HG02840 (cell line): ENCODE data around the gene TNFAIP8.
A peak's percentile ranks its signal among the peaks of the same experiment; 100 is the strongest.

Experiments used
- ATAC-seq: cut with Tn5 transposase; IDR thresholded peaks from one replicate; pipeline ENCODE4 v1.9.1; 2021; ENCODE audit warnings: mild to moderate bottlenecking, moderate library complexity, moderate number of reproducible peaks; ENCODE audit not compliant: unreplicated experiment, low FRiP score

TNFAIP8 gene

DNA sequence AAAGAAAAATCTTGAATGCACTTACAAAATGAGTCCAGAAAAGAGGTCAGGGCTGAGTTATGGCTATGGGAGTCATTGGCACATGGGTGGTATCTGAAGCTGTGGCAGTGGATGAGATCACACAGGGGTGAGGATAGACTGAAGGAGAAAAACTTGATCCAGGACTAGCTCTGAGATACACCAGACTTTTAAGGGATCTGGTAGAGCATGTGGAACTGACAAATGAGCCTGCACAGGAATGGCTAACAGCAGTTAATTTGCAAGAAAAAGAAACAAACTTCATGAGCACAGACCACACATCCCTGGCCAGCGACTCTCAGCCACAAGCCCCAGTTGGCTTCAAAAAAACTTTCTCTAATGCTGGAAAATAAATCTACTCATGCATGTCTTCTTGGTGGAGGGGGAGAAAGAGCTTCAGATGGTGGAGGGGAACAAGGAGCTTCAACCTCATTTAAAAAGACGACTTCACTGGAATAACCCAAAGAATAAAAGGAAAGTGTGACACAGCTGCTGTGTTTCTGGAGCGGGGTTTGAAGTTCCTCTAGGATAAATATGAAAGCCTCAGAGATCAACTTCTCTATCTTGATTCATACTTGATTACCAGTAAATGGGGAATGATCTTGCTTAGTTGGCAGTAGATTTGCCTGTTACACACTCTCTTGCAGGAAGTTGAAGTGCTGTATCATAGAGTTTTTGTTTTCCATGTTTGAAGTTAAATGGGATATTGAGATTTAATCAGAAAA lies 33.6 kb downstream of the TNFAIP8 start:
- no peak for ATAC-seq

DNA sequence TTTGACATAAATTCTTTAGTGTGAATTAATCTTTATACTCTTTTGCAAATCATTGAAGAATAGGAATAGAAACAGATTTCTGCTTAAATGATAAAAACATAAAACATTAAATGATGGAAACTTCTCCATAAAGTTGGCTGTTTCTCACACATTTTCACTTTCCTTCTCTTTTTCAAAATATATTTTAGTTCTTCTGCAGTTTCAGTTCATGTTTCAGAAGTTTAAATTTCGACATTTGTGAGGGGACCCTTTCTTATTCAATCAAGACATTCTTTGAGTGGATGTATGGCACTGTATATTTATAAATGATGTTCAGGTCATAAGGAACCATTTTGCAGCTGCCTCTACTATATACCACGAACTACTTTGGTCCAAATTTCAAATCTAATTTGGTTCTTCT lies 34.6 kb downstream of the TNFAIP8 start:
- no peak for ATAC-seq

DNA sequence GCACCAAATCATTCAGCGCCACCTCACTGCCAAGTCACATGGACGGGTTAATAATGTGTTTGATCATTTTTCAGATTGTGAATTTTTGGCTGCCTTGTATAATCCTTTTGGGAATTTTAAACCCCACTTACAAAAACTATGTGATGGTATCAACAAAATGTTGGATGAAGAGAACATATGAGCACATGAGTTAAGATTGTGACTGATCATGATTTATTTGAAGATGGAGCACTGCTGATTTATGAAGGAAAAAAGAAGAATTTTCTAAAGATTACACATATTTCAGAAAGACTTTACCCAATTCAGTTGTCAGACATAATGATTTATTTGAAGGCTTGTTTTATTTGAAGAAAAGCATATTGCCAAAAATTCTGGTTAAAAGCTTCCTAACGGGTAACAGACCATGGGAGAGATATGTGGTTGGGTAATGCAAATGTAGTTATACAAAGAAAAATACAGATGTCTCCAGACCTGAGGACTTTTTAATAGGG lies 37.4 kb downstream of the TNFAIP8 start:
- no peak for ATAC-seq

DNA sequence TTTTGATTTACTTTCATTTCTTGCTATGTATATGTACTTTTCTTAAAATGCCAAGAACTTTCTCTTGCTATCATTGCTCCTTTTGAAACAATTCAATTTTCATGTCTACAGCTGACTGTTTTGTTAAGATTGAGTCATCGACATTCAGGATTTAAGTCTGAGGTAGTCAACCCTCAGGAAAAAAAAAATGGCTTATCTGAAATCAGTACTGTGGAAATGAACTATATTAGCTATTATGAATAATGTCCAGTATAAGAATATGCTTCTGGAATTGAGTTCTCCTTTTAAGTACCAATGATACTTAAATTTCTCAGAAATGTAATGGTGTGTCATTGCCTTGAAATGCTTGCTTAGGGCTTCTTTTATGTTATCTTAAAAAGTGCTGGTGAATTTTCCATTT lies 37.9 kb downstream of the TNFAIP8 start:
- ATAC-seq = no peak

DNA sequence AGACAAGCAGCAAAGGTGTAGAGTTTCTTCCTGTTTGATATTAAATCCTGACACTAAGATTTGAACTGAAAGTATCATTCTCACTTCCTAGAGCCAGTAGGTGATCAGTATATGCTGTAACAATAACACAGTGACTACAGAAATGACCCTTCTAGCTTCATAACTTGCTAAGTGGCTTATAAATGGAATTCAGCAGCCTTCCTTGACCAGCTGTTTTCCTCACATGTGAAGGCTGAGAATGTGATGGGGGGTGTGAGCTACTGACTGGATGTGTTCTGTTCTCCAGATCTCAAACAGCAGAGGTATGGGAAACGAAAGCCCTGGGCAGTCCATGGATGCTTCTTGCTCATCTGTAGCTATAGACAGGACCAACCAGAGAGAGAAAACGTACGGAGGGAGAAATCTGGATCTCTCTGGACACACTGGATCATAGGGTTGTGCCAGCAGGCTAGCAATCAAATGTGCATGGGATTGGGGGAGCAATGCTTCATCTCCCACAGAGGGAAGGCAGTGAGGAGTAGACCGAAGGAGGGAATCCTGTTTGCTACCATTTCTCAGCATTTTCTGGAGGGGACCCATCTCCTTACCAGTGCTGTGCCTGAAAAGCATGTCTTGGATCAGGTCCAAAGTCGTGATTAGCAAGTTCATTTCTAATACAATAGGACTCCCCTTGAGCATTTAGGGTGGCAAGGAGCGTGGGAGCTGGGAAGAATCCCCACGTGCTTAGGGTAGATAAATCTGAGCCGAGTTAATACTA lies 39.4 kb downstream of the TNFAIP8 start:
- peak; percentile 47 for ATAC-seq

DNA sequence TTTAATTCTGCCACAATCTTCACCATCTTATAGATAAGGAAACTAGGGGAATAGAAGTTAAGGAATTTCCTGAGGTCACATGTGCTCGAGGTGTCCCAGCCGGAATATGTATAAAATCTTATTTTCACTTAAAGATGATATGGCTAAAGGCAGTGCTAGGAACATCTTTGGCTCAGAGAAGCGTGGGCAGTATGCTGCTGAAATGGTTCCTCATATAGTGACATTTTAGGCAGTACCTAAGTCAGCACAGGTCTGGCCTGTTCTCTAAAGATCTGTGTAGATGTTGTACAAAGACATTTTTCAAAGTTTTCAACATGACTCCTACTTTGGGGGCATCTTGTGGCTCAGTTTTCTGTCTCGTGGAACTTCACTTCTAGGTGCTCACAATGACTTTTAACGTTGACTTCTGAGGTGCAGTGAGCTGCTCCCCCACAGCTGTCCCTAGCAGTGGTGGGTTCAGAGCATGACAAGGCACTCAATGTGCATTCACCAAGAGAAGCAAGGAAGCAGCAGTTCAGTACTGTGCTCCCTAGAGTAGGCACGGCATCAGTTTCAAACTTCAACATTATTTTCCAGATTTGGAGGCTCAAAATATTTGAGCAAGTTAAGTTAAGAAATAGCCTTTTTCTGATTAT lies 40.3 kb downstream of the TNFAIP8 start:
- no peak for ATAC-seq

DNA sequence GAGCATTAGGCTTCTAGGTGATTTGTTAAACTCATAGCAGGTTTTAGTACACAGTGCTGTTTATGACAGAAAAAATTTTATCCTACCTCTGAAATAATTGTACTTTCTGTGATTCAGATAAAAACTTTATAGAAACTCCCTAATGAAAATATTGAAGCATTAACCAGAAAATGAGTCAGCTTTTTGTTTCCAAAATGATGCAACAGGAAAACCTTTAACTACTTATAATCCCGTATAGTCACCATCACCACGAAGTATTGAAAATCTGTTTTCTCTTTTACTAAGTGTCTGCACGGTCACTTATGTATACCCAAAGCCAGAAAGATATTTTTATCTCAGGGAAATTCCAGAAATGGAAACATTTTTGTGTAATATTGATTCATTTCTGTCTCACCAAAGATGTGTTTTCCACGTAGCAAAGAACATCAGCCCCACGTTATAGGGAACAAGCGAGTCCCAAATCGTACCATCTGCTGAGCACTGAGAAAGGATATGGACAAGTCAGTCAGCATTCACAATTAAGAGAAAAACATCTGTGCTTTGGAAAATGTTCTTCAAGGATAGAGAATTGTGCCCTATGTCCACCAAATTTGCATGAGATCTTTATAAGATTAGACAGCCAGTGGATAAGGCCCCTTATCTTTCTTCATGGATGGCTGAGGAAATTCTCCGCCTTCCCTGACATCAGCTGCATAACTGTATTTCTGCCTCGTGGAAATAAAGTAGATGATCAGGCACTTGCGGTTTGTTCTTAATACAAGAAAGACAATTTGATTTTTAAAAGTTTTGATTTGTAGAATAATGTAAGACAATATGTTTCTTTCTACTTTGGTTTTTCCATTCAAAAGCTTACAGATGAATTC lies 41.9 kb downstream of the TNFAIP8 start:
- peak; percentile 69 for ATAC-seq

DNA sequence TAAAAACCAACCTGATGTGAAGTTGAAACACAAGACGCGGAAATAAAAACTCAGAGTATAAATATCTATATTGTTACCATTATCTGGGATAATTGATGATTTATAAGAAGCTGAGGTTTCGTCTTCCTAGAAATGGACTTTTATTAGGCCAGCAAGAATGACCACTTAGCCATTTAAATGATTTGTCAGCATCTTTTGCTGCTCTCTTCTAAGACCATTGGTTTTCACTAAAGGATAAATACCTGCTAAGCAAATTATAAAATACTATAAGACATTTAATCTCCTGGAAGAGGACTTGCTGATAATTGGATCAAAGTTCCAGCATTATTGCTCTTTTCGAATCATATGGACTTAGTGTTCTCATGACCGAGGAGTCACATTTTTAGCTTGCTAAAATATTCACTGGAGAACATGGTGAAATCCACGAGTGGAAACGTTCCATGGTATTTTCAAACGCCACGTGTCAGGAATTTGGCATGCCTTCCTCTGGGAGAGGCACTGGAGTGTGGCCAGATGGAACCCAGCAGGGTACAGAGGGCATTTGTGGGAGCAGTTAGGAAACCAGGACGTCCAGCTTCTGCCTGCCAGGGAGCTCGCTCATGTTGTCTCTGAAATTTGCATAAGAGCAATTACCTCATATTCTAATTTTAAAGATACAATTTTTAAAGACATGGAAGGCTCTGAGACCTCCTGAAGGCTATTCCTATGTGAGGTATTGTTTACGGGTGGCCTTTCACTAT lies 43.1 kb downstream of the TNFAIP8 start:
- no peak for ATAC-seq

DNA sequence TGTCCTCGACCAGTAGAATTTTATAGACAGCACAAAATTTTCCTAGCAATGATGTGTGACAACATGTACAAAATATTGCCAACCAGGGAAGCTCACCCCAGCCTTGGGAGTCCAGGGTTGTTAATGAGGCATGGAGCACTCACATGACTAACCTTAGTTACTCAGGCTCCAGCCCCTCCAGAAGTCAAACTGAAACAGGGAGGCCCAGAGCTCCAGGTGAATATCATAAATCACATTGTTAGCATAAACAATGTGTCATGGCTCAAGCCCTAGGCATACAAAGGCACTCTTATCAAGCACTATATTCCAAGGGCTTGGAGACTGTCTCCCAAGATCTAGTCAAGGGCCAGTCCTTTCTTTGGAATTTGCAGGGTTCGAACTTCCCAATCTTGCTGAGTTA lies 44.4 kb downstream of the TNFAIP8 start:
- no peak for ATAC-seq

DNA sequence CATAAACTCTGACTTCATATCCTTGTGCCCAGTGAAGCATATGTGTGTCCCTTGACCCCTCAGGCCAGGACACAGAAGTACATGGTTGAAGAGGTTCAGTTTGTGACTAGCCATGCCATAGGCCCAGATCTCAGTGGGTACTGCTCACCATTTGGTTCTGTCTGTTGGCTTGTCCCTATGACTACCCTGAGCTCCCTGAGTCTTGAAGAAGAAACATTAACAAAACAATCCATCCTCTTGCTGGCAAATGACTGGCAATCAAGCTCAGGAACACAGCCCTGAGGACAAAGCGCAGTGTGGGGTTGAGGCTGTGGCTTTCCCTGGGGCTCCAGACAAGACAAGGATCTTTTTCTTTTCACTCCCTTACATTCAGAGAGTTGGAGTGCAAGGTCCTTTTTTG lies 46.3 kb downstream of the TNFAIP8 start:
- no peak for ATAC-seq

DNA sequence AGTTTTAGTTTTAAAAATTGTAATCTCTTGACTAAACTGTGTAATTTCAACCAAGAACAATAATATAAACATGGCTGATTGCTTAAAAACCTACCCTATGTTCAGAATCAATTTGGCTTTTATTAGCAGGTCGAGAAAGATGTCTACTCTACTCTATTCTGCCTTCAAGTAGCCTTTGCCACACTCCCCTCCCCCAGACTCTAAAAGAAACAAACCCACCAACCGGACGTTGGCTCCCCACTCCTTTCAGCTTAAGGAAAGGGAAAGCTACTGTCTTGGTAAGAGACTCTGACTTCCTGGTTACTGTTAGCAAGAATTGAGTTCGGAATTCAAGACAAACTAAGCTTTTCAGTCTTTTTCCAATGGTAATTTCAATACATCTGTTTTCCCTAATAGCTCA lies 46.7 kb downstream of the TNFAIP8 start:
- ATAC-seq = no peak

DNA sequence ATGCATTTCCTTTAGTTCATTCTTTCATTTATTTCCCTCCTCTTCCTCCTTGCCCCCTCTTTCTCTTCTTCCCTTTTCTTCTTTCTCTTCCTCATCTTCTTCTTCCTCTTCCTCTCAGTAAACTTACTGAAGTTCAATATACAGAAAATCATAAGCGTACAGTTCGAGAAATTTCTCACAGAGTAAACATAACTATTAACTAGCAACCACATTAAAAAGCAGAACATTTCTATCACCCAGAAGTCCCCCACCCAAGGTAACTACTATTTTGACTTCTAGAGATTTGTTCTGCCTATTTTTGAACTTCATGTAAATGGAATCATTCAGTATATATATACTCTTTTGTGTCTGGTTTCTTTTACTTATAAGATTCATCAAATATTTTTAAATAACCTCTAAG lies 48.2 kb downstream of the TNFAIP8 start:
- no peak for ATAC-seq

DNA sequence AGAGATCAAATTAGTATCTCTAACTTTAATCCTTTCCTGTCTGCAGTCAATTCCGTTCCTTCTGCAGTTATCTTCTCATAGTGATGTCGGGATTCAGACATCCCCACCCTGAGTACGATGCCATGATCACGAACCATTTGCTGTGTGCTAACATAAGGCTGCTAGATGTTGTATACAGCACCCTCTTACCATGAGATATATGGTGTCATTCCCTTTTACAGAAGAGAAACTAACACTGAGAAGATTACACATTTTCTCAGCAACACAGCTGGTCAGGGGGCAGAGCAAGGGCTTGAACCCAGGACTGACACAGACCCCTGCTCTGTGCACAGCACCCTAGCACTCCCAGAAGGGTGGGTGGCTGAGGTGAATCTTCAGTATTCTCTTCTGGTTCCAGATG lies 49.6 kb downstream of the TNFAIP8 start:
- ATAC-seq = no peak

DNA sequence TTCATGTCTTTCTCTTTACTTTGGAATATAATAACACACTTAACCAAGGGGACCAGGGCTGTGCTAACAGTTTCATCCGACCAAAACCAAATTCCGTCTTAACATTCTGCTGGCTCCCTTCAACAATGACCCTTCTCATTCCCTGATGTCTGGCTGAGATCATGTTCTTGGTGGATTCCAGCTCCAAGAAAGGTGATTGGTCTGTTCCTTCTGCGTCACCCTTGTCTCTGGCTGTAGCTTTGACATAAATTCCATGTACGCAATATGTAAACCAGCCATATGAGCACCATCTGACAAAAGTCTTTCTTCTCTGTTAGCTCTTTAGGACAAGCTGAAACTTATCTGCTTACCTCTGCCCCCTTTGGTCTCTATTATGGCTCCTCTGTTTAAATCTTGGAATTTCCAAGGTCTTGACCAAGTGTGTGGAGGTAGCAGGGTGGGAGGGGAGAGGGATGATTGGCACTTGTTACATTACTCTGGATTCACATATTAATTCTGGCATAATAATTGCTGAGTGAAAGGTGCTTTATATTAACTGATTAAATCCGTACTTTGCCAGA lies 50.8 kb downstream of the TNFAIP8 start:
- no peak for ATAC-seq

DNA sequence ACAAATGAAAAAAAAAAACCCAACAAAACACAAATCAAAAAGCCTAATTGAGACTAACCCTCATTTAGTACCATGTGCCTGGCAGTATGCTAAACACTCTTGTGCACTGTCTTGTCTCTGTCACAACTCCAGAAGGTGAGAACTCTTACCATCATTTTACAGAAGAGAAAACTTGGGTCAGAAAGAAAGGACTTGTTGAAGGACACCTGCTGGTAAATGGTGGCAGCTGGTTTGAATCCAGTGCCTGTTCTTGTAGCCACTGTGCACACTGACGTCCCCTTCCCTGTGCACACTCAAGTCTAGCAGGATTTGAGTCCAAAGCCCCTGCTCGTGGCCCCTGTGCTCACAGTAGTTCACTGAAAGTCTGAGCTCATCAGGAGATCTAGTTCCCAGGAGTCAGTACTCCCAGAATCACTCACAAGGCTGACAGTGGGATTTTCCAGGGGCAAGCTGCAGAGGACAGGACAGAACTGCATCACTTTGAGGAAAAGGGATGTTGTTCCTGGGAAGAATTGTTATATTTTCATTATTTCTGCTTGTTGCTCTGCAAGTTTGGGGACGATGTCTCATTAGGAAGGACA lies 53.5 kb downstream of the TNFAIP8 start:
- no peak for ATAC-seq

DNA sequence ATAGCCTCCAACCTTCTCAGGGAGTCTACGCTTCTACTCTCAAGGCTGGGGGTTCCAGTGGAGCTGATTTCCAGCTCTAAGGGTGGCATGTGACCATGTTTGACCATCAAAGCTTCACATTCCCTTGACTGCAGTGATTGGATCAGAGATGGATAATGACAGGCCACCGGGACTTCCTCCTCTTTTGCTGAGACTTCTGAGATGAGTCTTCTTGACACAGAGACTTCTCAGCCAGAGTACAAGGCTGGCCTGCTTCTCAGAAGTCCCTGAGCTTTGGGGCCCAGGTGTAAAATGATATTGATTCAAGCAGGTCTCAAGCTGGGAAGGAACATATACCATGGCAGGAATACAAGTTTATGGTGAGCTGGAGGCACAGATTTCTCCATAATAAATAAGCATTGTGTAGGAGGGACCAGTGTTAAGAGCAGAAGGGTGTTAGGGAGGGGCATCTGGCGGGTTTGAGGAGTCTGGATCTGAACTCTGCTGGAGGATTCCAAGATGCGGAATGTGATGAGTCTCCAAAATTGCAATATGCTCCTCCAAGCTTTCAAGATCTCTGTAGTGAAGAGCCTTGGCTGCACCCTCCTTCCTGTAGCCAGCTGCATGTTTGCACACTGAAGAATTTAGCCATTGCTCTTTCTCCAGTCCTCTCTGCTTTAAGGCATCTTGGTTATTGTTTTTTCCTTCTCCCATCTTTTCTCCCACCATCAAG lies 54.8 kb downstream of the TNFAIP8 start:
- no peak for ATAC-seq

DNA sequence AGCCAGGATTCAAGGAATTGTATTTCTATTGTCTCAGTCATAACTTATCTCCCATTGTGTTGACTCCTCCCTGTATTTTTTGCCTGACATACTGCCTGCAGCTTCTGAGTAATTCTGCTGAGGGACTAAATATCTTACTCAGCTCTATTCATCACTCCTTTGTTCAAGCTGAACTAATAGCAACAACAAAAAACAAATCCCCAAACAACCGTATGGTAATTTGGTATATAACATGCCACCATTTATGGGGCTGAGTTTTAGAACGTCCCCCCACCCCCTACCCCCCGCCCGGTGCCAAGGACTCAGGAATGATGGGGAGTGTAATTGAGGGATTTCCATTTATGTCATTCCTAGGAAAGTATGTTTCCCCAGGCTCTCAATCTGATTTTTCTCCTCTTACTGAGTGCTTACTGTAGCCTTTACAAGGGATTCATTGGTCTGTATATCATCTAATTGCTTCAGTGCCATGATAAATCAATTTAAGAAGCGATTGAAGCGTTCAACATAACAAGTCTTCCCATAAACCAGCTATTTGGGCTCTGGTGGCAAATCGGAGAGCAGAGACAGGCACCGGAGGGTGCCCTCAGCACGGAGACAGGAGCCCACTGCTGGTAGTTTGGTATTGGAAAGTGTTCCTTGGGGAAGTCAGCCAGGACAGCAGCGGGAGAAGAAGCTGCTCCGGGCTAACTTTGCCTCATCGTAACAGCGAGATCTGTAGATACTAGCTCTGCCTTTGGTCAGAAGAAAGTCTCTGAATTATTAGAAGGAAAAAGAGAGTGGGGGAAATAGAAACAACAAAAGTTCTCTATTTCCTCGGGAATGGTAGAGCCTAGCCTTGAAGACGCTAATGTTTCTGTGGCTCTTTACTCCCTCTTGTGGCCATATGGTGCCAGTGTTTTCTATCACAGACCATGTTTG lies 55.8 kb downstream of the TNFAIP8 start:
- peak; percentile 51 for ATAC-seq
